ENCODE measurements around the gene ARID3B. TPM values are rescaled to one million over a fixed set of nuclear protein-coding genes. Genes with fewer than 3 reads are reported as not detected.

Gene ARID3B
- polyA plus RNA-seq, 1 of the 3 experiments (the other 2 are of a cell fraction): 3.0 TPM

GRCh38 chr15:74598126-74598842 lies 57.3 kb downstream of the ARID3B start (continued):
- TF ChIP-seq USF1 (IDR thresholded peaks at IDR 0.05; ENCODE audit: borderline replicate concordance, low read depth): peak; percentile 99
- no peak for TF ChIP-seq JUND (IDR thresholded peaks at IDR 0.05)
- no peak for TF ChIP-seq YY1 (IDR thresholded peaks at IDR 0.05; ENCODE audit: low read depth)
- no peak for TF ChIP-seq MAX (IDR thresholded peaks at IDR 0.05; ENCODE audit: low read depth)
- no peak for TF ChIP-seq MEF2A (IDR thresholded peaks at IDR 0.05; ENCODE audit: borderline replicate concordance, low read depth)
- TF ChIP-seq USF2 (IDR thresholded peaks at IDR 0.05; ENCODE audit: borderline replicate concordance, low read depth, low read length): peak; percentile 91
- TF ChIP-seq RCOR1 (IDR thresholded peaks at IDR 0.05; ENCODE audit: low read length): no peak
- TF ChIP-seq NFIC (IDR thresholded peaks at IDR 0.05; ENCODE audit: borderline replicate concordance): no peak
- no peak for TF ChIP-seq FOSL2 (IDR thresholded peaks at IDR 0.05; ENCODE audit: borderline replicate concordance, low read depth)
- TF ChIP-seq FOXJ3 (CRISPR knock-in tag; IDR thresholded peaks at IDR 0.05): no peak

- H3K79me2 ChIP-seq (ENCODE audit: insufficient read depth): no peaks in the 10 kb centered on the region
- H3K4me2 ChIP-seq: peak overlapping the region; percentile 89
- H4K20me1 ChIP-seq (ENCODE audit: insufficient read depth): no peaks in the 10 kb centered on the region
- H3K27ac ChIP-seq (ENCODE audit: low read depth in 2 of 2, low read length in 1 of 2): peak overlapping the region in 1 of 2 experiments; percentile 97; a peak in 1 of 4 replicates
- no peaks in the 10 kb centered on the region for H3K9me2 ChIP-seq
- H3K27me3 ChIP-seq (ENCODE audit: insufficient read depth): no peaks in the 10 kb centered on the region
- CTCF ChIA-PET: interaction anchor here (0.8 to 1.6 kb wide), 8 partner anchors 8 to 217 kb away, joined by 3 to 4 read pairs (median 4); no protein-coding TSS in a partner anchor
- DNase-seq: no peak
- H2AFZ ChIP-seq (ENCODE audit: low read depth): no peak overlapping the region
- POLR2A ChIA-PET: interaction anchor here (0.7 to 3.1 kb wide), 9 partner anchors 8 to 370 kb away, joined by 3 to 25 read pairs (median 6); partner anchors contain the start of gene CLK3
- H3K4me1 ChIP-seq (ENCODE audit: control insufficient read depth in 1 of 2, insufficient read depth in 2 of 2, low read depth in 1 of 2, low read length in 1 of 2): peaks cover 0 to 27% of the 10 kb centered on the region in 2 experiments; a peak in 1 of 4 replicates
- H3K9me3 ChIP-seq: no peaks in the 10 kb centered on the region
- no peaks in the 10 kb centered on the region for H3F3A ChIP-seq (replicated peaks; ENCODE audit: insufficient read depth)
- H3K9ac ChIP-seq: no peak overlapping the region
- 81% methylated on average over 10 of the region's 15 CpGs for WGBS (ENCODE audit: low lambda C conversion rate)
- H3K36me3 ChIP-seq (replicated peaks in 1 of 2; ENCODE audit: control insufficient read depth in 1 of 2, insufficient read depth in 2 of 2, low read length in 1 of 2): no peaks in the 10 kb centered on the region
- H3K4me3 ChIP-seq (ENCODE audit: low read depth in 2 of 2, low read length in 1 of 2): peak overlapping the region; percentile 57 to 70
- TF ChIP-seq SMC3 (IDR thresholded peaks at IDR 0.05; ENCODE audit: low read depth, low read length) (no peak), EZH2phosphoT487 (IDR thresholded peaks at IDR 0.05; ENCODE audit: borderline replicate concordance, low read depth) (no peak), PBX3 (IDR thresholded peaks at IDR 0.05) (no peak), RAD21 (IDR thresholded peaks at IDR 0.05; ENCODE audit: low read length) (no peak), RXRA (IDR thresholded peaks at IDR 0.05; ENCODE audit: borderline replicate concordance, low read depth) (no peak), NRF1 (IDR thresholded peaks at IDR 0.05; ENCODE audit: low read depth, low read length) (no peak), NFIC (IDR thresholded peaks at IDR 0.05; ENCODE audit: borderline replicate concordance) (no peak), FOXM1 (IDR thresholded peaks at IDR 0.05; ENCODE audit: low read depth) (no peak), ELF1 (IDR thresholded peaks at IDR 0.05) (no peak), TAF1 (IDR thresholded peaks at IDR 0.05; ENCODE audit: borderline replicate concordance, low read depth, low read length) (no peak), YY1 (IDR thresholded peaks at IDR 0.05; ENCODE audit: low read depth) (no peak), EP300 (IDR thresholded peaks at IDR 0.05; ENCODE audit: borderline replicate concordance in 1 of 2, low read depth in 1 of 2, low read length in 1 of 2) (no peak), CTCF (IDR thresholded peaks at IDR 0.05) (no peak), RCOR1 (IDR thresholded peaks at IDR 0.05; ENCODE audit: low read length) (no peak), TCF12 (IDR thresholded peaks at IDR 0.05) (no peak), MEF2A (IDR thresholded peaks at IDR 0.05; ENCODE audit: borderline replicate concordance, low read depth) (no peak), REST (IDR thresholded peaks at IDR 0.05; ENCODE audit: low read depth, low read length) (no peak)
Observed at GRCh38 chr15:74599156-74599555, 58.1 kb downstream of the ARID3B start.

All from SK-N-SH (cell line).